Heart left ventricle (tissue), 16 donors: Measurements from ENCODE around the gene RPL39. TPM values are rescaled to one million over a fixed set of nuclear protein-coding genes. Genes with fewer than 3 reads are reported as not detected.

Source experiments
- ATAC-seq, 4 donors: fragments of 200-7000 bp; cut with Tn5 transposase; one replicate each; pipeline ENCODE4 v1.9.1; 2020 to 2022; ENCODE audit warnings: moderate library complexity in 4 of 4, mild to moderate bottlenecking in 3 of 4, moderate number of reproducible peaks in 1 of 4
- DNase-seq, 5 donors: peaks; one replicate each; pipeline ENCODE4 v3.0.0-alpha.2; 2020
- H3K27ac ChIP-seq, 12 donors: fragments of 200-600 bp; sonication (generic) in 4 of 12; one replicate each; pipeline versions ENCODE4 v1.5.0 to v1.8.0; 2016 to 2022; ENCODE audit warnings: mild to moderate bottlenecking in 2 of 12
- H3K27me3 ChIP-seq, 9 donors: fragments of 200-600 bp; sonication (generic) in 2 of 9; one replicate each; pipeline versions ENCODE4 v1.5.1 to v1.8.0; 2016 to 2022; ENCODE audit warnings: mild to moderate bottlenecking in 3 of 9
- H3K36me3 ChIP-seq, 9 donors: fragments of 200-600 bp; sonication (generic) in 2 of 9; one replicate each; pipeline versions ENCODE4 v1.5.0 to v1.8.0; 2018 to 2022; ENCODE audit warnings: mild to moderate bottlenecking in 2 of 9
- H3K4me1 ChIP-seq, 12 donors: fragments of 200-600 bp; sonication (generic) in 4 of 12; one replicate each; pipeline versions ENCODE4 v1.5.0 to v1.8.0; 2016 to 2022; ENCODE audit warnings: mild to moderate bottlenecking in 3 of 12
- H3K4me3 ChIP-seq, 12 donors: fragments of 200-600 bp; sonication (generic) in 4 of 12; one replicate each; pipeline versions ENCODE4 v1.5.0 to v1.8.0; 2017 to 2022; ENCODE audit warnings: mild to moderate bottlenecking in 9 of 12, moderate library complexity in 4 of 12
- H3K9me3 ChIP-seq, 12 donors: fragments of 200-600 bp; sonication (generic) in 4 of 12; one replicate each; pipeline versions ENCODE4 v1.5.0 to v1.8.0; 2016 to 2022; ENCODE audit warnings: mild to moderate bottlenecking in 1 of 12
- POLR2A ChIP-seq, 2 donors: fragments of 450-650 bp; IDR thresholded peaks; one replicate each; pipeline ENCODE4 v1.6.1; 2017; ENCODE audit warnings: antibody characterized with exemption in 2 of 2, mild to moderate bottlenecking in 2 of 2, moderate library complexity in 2 of 2
- WGBS, 4 donors: extraction: QIAGEN DNeasy Blood & Tissue Kit in 2 of 4; methylation state at CpG; one replicate each; pipeline versions ENCODE4 v1.1.5 to v1.1.7; 2013 to 2018; 5-methylcytosine and 5-hydroxymethylcytosine counted together
- intact Hi-C, 10 donors: fragments of 100-400 bp; cut with DNase I; formaldehyde crosslinking; loops; one replicate each; pipeline versions ENCODE4 v1.11.1 to v1.14.2; 2022
- polyA plus RNA-seq, 2 donors: library from polyadenylated mRNA; stranded (reverse); fragments of 200-250 nt; gene quantifications; one replicate each; pipeline ENCODE4 v1.2.3, GENCODE V29; 2013
- total RNA-seq, 9 donors: library from RNA; depleted of rRNA in 2 of 9; stranded (reverse); fragments of >200 nt in 2 of 9; fragmentation: NEBNext Ultra II Directional in 3 of 9; extraction: Animal tissue kit (Norgen Biotek cat#: 25700) in 3 of 9; gene quantifications; one replicate each; pipeline versions ENCODE4 v1.1.0 to v1.2.4, GENCODE V29; 2016 to 2023
- TF ChIP-seq, protein P1 (sequence below), 12 donors: fragments of 200-600 bp; sonication (generic) in 4 of 12; IDR thresholded peaks; one replicate each; pipeline versions ENCODE4 v1.5.0 to v1.8.0; 2018 to 2022; ENCODE audit warnings: antibody characterized with exemption in 12 of 12, mild to moderate bottlenecking in 5 of 12
- donor health status: ischemic (EF 13 %, LVEDD 7.1; RV severe dilation, severe dysfunction).
- donor health status: healthy with polysubstance abuse.
- donor health status: DM: no; HTN: yes; CAD: no.
- donor health status: DM: no; HTN: no; CAD: no.
- donor health status: ischemic (EF 25% LVEDD 6.9; RV normal size, moderate dysfunction).
- donor health status: ischemic (EF 25% LVEDD 5.7; RV mildly dilated, moderate dysfunction).
- donor health status: healthy.
- donor health status: DM: yes; HTN: yes; CAD: no.
- donor health status: ischemic (EF 35%, LVEDD 5.7; RV mildly dilated, moderate dysfunction).
- donor health status: nonischemic (EF 11% LVEDD 7.7; RV severe dilation, severe dysfunction).
- donor health status: DM: yes; HTN: yes; CAD: no.
- donor health status: PGD.
- donor health status: ischemic (EF 29% LVEDD 5.4; RV normal size, mild dysfunction).
- donor health status: nonischemic (EF 23%, LVEDD 6.1; RV moderate dilation, normal function).

Gene RPL39
- total and polyA plus RNA-seq, 11 donors, result 933 to 4,859 (median 1,314) TPM

DNA sequence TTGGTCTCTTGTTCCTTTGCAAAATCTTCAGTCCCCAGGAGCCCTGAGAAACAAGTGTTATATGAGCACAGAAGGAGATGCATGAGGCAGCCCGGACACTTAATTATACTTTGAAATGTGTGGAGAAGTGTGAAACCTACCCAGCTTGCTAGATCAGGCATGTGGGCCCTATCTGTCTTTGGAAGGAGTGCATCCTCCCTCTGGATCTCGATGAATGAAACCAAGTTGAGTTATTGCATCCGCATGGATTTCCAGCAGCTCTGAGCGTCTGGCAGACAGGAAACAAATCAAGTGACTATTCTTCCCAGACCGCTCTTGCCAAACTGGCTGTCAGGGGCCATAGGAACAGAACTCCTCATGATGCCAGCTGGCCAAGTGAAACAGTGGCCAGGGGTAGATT lies 52.7 kb downstream of the RPL39 start:
- Histone ChIP-seq H3K27me3 (peaks cover 0 to 3% (median 0%) of the 10 kb centered on the region in 9 donors), H3K27ac (no peak overlapping the region), H3K9me3 (no peaks in the 10 kb centered on the region), H3K4me1 (no peaks in the 10 kb centered on the region), H3K36me3 (no peaks in the 10 kb centered on the region), H3K4me3 (no peak overlapping the region)
- 47 to 68% (median 65%) methylated on average over 5 of the region's 5 CpGs for WGBS, 4 donors
- intact Hi-C loops, result loop anchor here in 4 of 10 donors (10.0 kb wide), 4 partner anchors 84 to 224 kb away; no protein-coding TSS in a partner anchor
- no peak for ATAC-seq
- TF ChIP-seq, protein P1, sequence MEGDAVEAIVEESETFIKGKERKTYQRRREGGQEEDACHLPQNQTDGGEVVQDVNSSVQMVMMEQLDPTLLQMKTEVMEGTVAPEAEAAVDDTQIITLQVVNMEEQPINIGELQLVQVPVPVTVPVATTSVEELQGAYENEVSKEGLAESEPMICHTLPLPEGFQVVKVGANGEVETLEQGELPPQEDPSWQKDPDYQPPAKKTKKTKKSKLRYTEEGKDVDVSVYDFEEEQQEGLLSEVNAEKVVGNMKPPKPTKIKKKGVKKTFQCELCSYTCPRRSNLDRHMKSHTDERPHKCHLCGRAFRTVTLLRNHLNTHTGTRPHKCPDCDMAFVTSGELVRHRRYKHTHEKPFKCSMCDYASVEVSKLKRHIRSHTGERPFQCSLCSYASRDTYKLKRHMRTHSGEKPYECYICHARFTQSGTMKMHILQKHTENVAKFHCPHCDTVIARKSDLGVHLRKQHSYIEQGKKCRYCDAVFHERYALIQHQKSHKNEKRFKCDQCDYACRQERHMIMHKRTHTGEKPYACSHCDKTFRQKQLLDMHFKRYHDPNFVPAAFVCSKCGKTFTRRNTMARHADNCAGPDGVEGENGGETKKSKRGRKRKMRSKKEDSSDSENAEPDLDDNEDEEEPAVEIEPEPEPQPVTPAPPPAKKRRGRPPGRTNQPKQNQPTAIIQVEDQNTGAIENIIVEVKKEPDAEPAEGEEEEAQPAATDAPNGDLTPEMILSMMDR (IDR thresholded peaks at IDR 0.05), result no peak
- no peak for TF ChIP-seq POLR2A (IDR thresholded peaks at IDR 0.05)
- DNase-seq, result no peak

Other genes with a start within 250 kb of the RPL39 start
- 10 to 100 TPM in 8 of 9 donors, 1 to 10 TPM in 1; 9.7 to 21.7 (median 16.7) TPM for gene STEEP1, start 226.2 kb downstream of the RPL39 start, total RNA-seq
- 10 to 100 TPM in 1 of 2 donors, 1 to 10 TPM in 1; 5.4 to 20.0 TPM for gene STEEP1, start 226.2 kb downstream of the RPL39 start, polyA plus RNA-seq
- 10 to 100 TPM; 37.3 to 72.4 (median 65.5) TPM for gene UBE2A, start 217.1 kb downstream of the RPL39 start, total RNA-seq
- gene UBE2A, start 217.1 kb downstream of the RPL39 start, polyA plus RNA-seq, result 10 to 100 TPM; 51.5 to 86.2 TPM
- gene NKRF, start 185.2 kb downstream of the RPL39 start, total RNA-seq, result 1 to 10 TPM; 3.9 to 6.0 (median 4.8) TPM
- gene NKRF, start 185.2 kb downstream of the RPL39 start, polyA plus RNA-seq, result 1 to 10 TPM; 3.1 to 4.3 TPM
- gene SEPTIN6, start 98.5 kb downstream of the RPL39 start, total RNA-seq, result 10 to 100 TPM in 5 of 9 donors, 1 to 10 TPM in 4; 7.6 to 36.4 (median 10.0) TPM
- gene SEPTIN6, start 98.5 kb downstream of the RPL39 start, polyA plus RNA-seq, result 1 to 10 TPM; 3.3 to 7.2 TPM
- 1 to 10 TPM in 1 of 9 donors, under 1 TPM in 3, not detected in 5; 0.15 to 2.1 (median 0.45) TPM for gene SOWAHD, start 33.0 kb downstream of the RPL39 start, total RNA-seq
- gene SOWAHD, start 33.0 kb downstream of the RPL39 start, polyA plus RNA-seq, result under 1 TPM; 0.17 to 0.19 TPM
- 1 to 10 TPM in 8 of 9 donors, under 1 TPM in 1; 0.71 to 4.3 (median 2.8) TPM for gene UPF3B, start 61.3 kb upstream of the RPL39 start, total RNA-seq
- gene UPF3B, start 61.3 kb upstream of the RPL39 start, polyA plus RNA-seq, result 1 to 10 TPM; 7.5 to 7.9 TPM
- gene RNF113A, start 80.1 kb upstream of the RPL39 start, total RNA-seq, result 10 to 100 TPM in 4 of 9 donors, 1 to 10 TPM in 5; 8.0 to 12.8 (median 9.6) TPM
- gene RNF113A, start 80.1 kb upstream of the RPL39 start, polyA plus RNA-seq, result 10 to 100 TPM; 10.6 to 12.9 TPM
- 100 to 1,000 TPM; 288 to 622 (median 433) TPM for gene NDUFA1, start 80.2 kb upstream of the RPL39 start, total RNA-seq
- 1,000 to 10,000 TPM in 1 of 2 donors, 100 to 1,000 TPM in 1; 310 to 1,598 TPM for gene NDUFA1, start 80.2 kb upstream of the RPL39 start, polyA plus RNA-seq
- gene AKAP14, start 104.3 kb upstream of the RPL39 start, total RNA-seq, result not detected
- gene AKAP14, start 104.3 kb upstream of the RPL39 start, polyA plus RNA-seq, result not detected
- gene NKAP, start 152.1 kb upstream of the RPL39 start, total RNA-seq, result 1 to 10 TPM; 2.9 to 7.8 (median 5.9) TPM
- 1 to 10 TPM; 4.2 to 7.0 TPM for gene NKAP, start 152.1 kb upstream of the RPL39 start, polyA plus RNA-seq